Astrocyte of the spinal cord (primary cell): ENCODE data around the gene YJEFN3.

ENCODE experiments used
- DNase-seq: peaks from one replicate; pipeline ENCODE4 v3.0.0; 2011; ENCODE audit warnings: low read depth, low spot score
- H3K4me3 ChIP-seq: 2 replicates; pipeline ENCODE4 v1.5.1; 2011; ENCODE audit warnings: low read depth, mild to moderate bottlenecking, low read length, moderate library complexity
- in situ Hi-C: cut with HindIII; loops from 2 replicates; pipeline ENCODE4 v1.10.0; 2017; ENCODE audit warnings: low sequenced_read_pairs
- TF ChIP-seq, protein P1 (sequence below): IDR thresholded peaks from 2 replicates; pipeline ENCODE4 v1.5.1; 2012; ENCODE audit warnings: low read depth, mild to moderate bottlenecking, low read length, inconsistent platforms

Gene YJEFN3

DNA sequence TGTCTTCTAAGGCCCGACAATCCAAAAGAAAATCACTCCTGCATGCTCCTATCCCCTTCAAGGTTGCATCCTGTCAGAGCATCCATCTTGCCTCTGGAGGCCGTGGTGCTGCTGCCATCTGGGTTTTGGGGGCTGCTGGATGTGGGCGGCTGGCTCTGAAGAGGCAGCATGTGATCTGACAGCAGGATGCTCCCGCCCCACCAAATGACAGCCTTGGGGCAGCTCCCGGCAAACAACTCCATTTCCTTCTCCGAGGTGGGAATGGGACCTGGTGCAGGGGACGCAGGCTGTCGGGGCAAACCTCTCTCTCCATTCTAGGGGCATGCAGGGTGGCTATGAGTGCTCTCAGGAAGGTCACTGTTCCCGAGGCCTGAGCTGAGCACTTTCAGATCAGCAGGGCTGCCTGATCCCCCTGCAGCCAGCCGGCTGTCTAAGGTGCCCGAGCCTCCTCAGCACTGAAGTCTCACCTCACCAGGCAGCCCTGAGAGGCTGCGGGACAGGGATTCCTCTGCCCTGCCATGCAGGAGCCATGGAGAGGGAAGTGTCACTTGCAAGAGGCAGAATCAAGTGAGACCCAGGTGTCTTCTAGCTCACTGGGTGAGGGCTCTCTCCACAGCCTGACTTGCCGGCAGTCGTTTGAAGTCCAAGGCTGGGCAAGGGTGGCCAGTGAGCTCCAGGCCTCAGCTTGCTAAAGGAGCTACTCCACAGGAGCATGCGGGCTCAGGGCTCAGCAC, 42.2 kb upstream of the YJEFN3 start:
- TF ChIP-seq, protein P1, sequence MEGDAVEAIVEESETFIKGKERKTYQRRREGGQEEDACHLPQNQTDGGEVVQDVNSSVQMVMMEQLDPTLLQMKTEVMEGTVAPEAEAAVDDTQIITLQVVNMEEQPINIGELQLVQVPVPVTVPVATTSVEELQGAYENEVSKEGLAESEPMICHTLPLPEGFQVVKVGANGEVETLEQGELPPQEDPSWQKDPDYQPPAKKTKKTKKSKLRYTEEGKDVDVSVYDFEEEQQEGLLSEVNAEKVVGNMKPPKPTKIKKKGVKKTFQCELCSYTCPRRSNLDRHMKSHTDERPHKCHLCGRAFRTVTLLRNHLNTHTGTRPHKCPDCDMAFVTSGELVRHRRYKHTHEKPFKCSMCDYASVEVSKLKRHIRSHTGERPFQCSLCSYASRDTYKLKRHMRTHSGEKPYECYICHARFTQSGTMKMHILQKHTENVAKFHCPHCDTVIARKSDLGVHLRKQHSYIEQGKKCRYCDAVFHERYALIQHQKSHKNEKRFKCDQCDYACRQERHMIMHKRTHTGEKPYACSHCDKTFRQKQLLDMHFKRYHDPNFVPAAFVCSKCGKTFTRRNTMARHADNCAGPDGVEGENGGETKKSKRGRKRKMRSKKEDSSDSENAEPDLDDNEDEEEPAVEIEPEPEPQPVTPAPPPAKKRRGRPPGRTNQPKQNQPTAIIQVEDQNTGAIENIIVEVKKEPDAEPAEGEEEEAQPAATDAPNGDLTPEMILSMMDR: no peak
- in situ Hi-C loops: no loop called here
- DNase-seq: no peak
- no peak overlapping the region for H3K4me3 ChIP-seq

DNA sequence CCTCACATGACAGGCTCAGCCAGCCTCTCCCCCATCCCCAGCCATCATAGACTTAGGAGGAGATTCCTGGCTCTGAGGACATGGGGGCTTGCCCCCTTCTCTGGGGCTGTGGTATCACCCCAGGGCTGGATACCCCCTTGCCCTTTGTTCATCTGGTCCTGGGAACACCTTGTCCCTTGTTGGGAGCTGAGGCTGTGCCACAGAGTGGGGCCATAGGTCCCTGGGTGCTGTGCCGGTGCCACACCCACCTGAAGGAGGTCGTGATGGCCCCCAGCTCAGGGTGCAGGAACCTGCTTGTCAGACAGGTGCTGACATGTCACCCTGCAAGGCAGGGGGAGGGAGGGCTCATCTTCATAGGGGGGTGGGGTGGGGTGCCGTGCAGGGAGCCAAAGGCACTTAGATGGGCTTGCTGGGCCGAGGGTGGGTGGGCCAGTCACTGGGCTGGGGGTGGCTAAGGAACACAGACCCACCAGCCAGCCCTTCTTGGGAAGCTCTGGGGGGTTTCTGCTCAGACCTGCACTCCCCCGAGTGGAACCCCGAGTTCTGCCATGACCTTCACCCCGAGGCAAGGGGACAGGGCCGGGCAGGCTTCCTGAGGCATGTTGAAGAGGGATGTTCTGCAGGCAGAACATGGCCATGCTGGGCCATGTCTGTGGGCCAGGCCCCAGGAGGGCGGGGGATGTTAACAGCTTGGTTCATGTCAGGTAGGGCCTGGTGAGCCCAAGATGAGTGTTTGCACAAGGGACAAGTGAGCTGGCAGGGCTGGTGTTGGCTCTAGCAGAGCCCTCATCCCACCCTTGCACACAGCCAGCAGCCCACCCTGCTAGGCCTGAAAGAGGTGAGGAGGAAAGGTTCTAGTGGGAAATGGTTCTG, 41.4 kb upstream of the YJEFN3 start:
- no peak overlapping the region for H3K4me3 ChIP-seq
- in situ Hi-C loops: no loop called here
- TF ChIP-seq, protein P1: no peak
- DNase-seq: no peak

GRCh38 chr19:19487950-19488874, 40.5 kb upstream of the YJEFN3 start:
- no peak overlapping the region for H3K4me3 ChIP-seq
- no peak for DNase-seq

GRCh38 chr19:19488875-19489690, 39.6 kb upstream of the YJEFN3 start:
- H3K4me3 ChIP-seq: no peak overlapping the region
- in situ Hi-C loops: no loop called here
- DNase-seq: peak; percentile 93
- TF ChIP-seq, protein P1: no peak

More at GRCh38 chr19:19487950-19488874, 40.5 kb upstream of the YJEFN3 start:
- in situ Hi-C loops: no loop called here
- TF ChIP-seq, protein P1: no peak

- no peak overlapping the region for H3K4me3 ChIP-seq
- TF ChIP-seq, protein P1: no peak
- DNase-seq: no peak
- in situ Hi-C loops: no loop called here
These were observed 38.9 kb upstream of the YJEFN3 start for GRCh38 chr19:19489804-19490204.
